Measurements from ENCODE around the gene NSMF. TPM values are rescaled to one million over a fixed set of nuclear protein-coding genes. Genes with fewer than 3 reads are reported as not detected.
"Not testable (repeated sequence)": the region's sequence is repeated elsewhere in the genome, so short reads cannot be mapped to it uniquely, and the experiment has no call there.

Gene NSMF
- total RNA-seq, 2 donors from 2014 or later, result 39.9 to 52.0 TPM

DNA sequence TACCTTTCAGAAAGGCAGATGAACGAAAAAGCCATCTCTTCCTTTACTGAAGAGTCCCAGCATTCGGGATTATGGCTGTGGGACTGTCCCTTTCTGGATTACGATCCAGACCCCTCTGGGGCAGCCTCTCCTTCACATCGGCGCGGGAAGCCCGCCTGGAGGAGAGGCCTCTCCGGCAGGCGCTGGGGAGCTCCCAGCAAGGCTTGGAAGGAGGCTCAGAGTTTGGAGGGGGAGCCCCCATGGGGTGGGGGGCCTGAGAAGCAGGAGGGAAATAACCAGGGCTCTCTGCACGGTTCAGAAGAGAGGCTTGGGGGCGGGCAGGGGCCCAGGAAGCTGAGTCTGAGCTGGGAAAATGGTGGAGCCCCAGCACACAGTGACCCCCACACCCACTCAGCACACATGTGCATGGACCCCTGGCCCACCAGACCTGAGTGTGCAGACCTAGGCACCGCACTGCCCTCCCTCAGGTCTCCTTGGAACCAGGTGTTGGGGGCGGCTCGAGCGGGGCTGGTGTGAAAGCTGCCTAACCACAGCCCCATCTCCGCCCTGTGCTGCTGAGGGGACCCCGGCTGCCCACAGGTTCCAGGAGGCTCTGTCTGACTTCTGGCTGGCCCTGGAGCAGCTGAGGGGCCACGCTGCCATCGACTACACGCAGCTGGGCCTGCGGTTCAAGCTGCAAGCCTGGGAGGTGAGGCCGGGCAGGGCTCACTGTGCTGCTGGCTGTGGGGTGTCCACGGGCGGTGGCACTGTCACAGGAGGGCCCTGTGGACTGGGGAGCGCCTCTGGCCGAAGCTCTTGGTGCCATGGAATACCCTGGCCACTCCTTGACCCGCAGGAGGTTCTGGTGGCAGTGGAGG, 31.5 kb downstream of the NSMF start:
- no peak for ATAC-seq
- no peak for DNase-seq
- intact Hi-C loops (cut with DNase I, micrococcal nuclease), result no loop called here

DNA sequence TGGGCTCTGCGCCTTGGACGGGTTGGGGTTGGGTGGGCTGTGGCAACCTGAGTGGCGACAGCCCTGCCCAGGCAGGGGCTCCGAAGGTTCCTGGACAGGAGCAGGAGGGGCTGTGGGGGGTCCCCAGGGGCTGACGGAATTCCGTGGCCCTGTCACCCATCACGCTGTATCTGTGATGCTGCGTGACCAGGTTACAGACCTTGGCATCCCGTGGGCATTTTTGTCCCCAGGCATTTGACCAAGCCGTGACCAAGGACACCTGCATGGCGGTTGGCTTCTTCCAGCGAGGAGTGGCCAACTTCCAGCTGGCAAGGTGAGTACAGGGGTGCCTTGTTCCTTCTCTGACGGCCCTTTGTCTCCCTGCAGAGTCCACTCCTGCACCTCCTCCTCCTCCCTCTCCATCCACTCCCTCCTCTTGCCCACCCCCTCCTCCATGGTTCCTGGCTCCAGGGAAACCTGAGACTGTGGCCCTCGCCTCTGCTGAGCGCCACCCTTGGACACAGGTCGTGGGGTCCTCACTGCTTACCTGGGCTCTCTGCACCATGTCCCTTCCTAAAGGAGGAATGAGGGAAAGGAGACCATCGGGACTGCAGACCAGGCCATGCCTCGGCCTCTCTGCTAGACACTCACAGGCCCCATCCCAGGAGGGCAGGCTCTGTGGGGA, 33.0 kb downstream of the NSMF start:
- intact Hi-C loops (cut with DNase I, micrococcal nuclease), result no loop called here
- DNase-seq, result no peak
- ATAC-seq, result no peak

DNA sequence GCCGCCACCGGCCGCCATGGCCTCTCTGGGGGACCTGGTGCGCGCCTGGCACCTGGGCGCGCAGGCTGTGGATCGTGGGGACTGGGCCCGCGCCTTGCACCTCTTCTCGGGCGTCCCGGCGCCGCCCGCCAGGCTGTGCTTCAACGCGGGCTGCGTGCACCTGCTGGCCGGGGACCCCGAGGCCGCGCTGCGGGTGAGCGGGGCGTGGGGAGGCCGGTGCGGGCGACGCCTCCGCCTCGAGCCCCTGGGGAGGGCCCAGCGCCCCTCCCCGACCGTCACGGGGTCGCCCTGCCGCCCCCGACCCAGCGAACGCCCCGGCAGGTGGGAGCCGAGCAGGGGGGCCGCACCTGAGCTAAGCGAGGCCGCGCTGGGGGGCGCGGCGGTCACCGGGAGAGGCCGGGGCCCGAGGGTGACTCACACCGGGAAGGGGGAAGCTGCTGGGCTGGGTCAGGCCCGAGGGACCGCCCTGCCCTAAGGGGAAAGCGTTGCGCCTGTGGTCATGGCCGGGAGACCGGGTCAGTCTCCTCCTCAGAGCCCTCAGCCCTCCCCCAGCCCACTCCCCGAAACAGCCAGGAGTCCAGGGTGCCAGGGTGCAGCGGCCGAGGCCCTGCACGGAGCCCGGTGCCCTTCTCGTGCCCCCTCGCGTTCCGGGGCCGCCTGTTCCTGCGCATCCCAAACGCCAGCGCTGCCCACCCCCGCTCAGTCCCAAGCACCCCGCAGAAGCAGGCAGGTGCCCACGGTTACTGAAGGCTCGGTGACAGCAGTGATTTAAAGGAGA, 35.4 kb downstream of the NSMF start:
- DNase-seq, result peak; percentile 68 to 70
- intact Hi-C loops (cut with DNase I, micrococcal nuclease), result no loop called here
- peak; percentile 66 for ATAC-seq

DNA sequence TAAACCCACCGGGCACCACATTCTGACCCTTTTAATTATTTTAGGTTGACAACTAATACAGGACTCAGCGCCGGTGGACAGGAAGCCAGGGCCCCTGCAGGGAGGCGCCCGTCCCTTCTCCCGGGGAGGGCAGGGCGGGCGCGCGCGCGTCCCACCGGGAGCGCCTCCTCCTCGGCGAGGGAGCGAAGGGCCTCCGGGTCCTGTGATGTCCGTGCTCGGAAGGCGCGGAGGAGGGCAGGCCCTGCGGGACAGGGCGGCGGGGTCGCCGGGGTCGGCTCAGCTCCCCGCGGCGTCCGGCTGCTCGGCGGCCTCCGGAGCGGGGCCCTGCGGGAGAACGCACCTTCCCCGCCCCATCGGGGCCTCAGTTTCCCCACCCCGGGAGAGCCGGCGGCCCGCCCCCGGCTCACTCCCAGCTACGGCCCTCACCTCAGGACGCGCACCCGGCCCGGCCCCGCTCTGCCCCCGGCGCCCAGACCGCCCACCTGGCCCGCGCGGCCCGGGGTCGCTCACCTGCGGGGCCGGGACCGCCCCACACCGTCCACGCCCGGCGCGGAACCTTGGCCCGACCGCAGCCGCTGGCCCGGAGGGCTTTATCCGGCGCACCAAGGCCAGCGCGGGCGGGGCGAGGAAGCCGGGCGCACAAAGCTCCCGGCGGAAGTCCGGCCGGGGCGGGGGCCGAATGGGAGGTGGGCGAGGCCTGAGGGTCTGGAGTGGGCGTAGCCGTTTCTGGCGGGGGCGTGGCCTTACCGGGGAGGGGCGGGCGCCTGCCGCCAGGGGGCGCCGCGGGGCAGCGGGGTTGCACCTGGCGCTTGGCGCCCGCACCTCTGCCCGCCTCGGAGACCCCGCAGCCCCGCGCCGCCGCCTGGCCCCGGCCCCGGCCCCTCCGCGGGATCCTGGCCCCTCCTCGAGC, 36.3 kb downstream of the NSMF start, which contains the start of the genes EXD3 and NOXA1:
EXD3 (minus strand) TSS at position 559 of the 910 bp plus-strand sequence. CDS start 27,805 bp downstream, outside the sequence.
NOXA1 (plus strand) TSS at position 790 of the 910 bp plus-strand sequence. CDS start 137 bp downstream, outside the sequence.
- ATAC-seq (peak; percentile 84), DNase-seq (peak; percentile 93 to 97)
- intact Hi-C loops (cut with DNase I, micrococcal nuclease), result no loop called here

DNA sequence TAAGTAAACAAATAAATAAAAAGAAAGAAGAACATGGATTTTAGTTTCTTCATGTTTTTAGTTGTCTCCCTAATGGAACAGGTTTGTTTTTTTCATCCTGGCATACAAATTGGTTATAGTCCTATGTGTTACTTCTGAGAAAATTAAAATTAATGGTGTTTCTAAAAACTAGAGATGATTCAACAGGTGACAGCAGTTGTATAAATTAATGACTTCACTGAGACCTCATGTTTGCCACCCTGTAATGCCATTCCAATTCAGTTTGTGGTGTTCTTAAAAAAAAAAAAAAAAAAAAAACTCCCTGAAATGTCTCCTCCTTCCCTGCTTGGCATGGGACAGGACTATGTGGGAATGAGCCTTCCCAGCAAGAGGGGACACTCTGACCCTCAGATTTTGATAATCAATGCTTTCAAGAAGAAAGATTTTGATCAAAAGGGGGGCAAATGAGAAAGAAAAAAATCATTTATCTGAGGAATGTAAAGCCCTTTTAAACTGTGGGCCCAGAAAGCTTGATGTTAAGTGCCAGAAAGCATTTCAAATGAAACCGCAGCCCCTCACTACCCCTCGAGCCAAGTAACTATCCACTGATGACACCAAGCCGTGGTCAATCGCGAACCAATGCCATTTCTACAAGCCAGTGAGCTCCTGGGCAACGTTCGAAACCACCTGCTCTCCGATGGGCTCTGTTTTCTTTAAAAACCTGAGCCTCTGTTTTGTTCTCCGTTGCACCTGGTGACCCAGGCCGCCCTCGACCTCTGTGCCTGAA, 37.1 kb downstream of the NSMF start:
- intact Hi-C loops (cut with DNase I, micrococcal nuclease), result no loop called here
- no peak for DNase-seq
- ATAC-seq, result no peak

DNA sequence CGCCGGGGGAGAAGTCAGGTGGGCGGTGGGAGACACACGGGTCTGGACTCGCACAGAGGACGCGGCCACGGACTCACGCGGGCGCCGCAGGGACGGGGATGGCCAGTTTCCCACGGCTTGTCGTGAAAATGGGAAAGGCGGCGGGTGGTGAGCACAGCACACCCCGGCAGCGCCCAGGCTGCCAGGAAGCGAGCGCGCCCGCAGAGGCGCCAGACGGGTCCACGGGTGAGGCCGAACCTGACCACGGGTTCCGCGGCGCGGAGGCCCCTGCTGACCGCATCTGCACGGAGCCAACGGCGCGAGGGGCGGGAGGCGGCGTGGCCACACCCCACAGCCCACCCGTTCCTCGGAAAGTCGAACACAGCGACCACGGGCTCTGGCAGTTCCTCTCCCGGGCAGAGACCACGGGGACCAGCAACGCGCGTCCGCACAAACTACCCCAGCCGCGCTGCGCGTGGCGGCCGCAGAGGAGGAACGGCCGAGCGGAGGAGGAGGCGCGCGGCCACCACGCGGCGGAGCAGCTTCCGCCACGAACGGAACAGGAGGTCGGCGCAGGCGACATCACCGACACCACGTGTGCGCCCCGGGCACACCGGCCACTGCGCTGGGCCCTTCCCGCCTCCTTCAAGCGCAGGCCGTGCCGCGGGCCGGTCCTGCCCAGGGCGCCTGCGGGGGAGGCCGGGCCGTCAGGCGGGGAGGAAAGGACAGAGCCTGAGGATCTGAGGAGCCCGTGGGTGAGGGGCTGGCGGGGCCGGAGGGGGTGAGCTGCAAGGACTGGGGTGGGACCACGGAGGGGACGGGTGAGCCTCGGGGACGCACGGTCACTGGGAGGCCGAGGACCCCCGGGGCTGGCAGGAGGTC, 41.7 kb downstream of the NSMF start:
- intact Hi-C loops (cut with DNase I, micrococcal nuclease), result no loop called here
- no peak for DNase-seq
- ATAC-seq, result peak; percentile 13

DNA sequence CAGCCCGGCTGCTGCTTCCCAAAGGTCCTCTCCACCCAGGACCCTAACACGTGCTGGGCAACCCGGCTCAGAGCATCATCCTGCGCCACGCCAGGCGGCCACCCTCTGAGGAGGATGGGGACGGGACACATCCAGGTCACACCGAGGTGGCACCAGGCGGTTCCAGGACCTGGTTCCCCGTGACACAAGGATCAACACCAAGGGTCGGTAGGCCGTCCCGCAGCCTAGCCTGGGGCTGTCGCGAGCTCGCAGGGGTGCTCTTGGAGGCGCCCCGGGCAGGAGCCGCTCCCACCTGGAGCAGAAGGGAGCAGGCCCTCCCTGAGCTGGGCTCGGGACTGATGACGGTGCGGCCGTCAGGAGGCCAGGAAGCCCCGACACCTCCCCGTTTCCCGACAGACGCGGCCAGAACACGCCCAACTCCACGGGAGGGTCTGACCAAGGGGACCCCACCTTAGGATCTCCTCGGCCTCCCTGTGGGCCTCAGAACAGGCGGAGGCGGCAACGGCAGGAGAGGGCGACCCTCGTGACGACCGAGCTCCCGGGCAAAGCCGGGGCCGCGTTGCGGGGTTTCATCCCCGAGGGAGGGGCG, 42.5 kb downstream of the NSMF start:
- ATAC-seq, result no peak
- intact Hi-C loops (cut with DNase I, micrococcal nuclease), result no loop called here
- no peak for DNase-seq

DNA sequence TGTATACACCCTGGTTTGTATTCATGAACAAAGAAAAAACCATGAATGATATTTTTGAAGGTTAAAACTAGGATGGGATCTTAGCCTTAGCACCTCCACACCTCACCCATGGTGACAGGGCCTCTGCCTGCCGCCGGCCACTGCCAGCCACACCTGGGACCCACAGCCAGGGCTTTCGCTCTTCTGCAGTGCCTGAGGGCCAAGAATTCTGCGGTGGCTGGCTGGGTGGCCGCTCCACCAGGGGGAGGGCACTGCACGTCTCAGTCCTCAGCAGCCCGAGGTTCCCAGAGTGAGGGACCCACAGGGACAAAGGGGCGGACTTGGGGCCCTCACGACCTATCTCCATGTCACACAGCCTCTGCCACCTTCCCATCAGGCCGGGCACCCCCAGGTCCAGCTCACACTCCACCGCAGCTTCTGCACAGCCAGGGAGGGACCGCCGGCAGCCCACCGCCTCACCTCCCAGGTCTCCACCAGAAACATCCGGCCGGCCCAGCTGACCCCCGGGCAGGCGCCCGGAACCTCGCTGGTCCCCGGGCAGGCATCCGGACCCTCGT, 43.0 kb downstream of the NSMF start:
- ATAC-seq (no peak), DNase-seq (no peak)
- intact Hi-C loops (cut with DNase I, micrococcal nuclease), result no loop called here

DNA sequence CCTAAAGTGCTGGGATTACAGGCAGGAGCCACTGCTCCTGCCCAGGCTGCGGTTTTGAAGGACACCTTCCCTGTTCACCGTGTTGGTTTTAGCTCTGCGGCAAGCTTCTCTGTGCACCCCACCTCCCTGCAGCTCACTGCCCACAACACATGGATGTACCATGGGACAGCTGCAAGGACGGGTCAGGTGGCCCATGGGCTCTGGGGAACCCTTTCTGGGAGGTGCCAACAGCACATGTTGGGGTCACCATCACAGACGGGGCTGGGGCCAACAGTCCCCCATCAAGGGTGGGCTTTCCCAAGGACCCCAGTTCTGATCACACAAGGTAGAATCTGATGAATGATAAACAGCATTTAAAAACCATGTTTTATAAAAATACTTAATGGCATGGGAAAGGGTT, 43.7 kb downstream of the NSMF start:
- no peak for DNase-seq
- intact Hi-C loops (cut with DNase I, micrococcal nuclease), result no loop called here
- no peak for ATAC-seq

DNA sequence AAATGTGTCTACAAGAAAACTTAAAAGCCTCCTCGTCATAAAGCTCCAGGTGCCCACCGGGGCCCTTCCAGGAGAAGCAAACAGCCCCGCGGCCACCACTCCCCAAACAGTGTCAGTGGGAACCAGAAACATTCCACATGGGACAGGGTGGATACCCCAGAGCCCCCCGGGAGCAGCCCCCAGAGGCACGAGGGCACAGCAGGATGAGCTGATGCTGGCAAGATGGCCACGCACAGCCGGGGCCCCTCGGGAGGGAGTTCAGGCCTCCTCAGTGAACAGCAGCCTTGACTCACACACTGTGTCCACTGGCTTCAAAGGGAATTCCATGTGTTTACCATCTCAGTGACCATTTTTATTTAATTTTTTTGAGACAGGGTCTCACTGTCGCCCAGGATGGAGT, 46.7 kb downstream of the NSMF start:
- no peak for ATAC-seq
- no peak for DNase-seq
- intact Hi-C loops (cut with DNase I, micrococcal nuclease), result no loop called here

DNA sequence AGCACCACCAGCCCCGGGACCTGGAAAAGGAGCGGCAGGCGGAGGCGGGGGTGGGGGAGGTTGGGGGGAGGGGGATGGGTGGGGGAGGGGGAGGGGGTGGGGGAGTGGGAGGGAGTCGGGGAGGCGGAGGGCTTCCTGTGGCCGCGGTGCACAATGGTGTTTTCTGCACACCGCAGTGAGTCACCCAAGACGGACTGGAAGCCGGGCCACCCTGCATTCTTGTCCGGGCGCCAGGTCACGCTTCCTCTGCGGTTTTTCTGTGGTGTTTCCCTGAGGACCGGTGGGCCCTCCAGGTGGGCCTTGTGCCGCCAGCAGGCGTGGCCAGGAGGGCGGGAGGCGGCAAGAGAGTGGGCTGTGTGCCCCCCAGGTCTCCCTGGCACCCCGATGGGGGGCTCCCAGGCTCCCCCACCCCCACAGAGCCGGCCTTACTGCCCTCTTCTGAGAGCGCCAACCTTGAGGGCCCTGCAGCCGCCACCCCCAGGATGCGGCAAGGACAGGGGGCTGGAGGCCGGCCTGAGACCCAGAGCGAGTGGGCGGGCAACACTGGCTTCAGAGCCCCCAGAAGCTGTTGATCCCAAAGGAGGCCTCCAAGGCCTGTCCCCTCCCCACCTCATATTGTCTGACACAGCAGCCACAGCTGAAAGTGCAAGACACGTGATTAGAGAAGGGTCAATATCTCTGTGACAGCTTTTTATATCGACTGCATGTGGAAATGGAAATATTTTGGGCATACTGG, 47.3 kb downstream of the NSMF start:
- DNase-seq, result peak; percentile 65 to 68
- intact Hi-C loops (cut with DNase I, micrococcal nuclease), result no loop called here
- no peak for ATAC-seq

DNA sequence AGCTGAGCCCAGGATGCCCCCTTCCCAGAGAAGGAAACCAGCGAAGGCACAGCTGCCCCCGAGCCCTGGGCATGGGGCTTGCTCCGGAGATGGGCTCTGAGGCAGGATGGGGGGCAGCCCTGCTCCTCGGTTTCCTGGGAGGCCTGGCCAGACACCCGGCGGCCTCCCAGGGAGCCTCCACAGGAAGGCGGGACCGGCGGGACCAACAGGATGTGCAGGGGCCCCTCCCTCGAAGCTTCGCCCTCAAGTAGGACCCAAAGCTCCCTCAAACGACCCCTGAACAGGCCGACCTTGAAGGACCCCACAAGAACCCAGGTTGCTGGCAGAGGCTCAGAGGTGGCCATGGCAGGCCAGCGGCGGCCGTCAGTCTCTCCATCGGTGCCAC, 47.9 kb downstream of the NSMF start:
- intact Hi-C loops (cut with DNase I, micrococcal nuclease), result no loop called here
- ATAC-seq, result no peak
- no peak for DNase-seq

DNA sequence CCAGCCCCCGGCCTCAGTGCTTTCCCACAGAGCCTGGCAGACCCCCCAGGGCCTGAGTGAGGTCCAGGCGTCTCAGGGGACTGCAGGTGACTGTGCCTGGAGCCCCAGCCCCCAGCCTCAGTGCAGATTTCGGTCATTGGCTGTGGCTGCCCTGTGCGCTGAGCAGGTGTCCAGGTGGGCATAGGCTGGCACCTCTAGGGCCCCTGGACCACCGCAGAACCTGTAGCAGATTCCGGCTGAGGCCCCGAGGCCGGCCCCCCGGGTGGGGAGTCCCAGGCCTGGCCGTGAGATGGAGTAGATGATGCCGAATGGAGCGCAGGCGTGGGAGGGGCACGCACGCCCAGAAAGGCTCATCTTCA, 48.3 kb downstream of the NSMF start:
- intact Hi-C loops (cut with DNase I, micrococcal nuclease), result no loop called here
- DNase-seq (no peak), ATAC-seq (no peak)

DNA sequence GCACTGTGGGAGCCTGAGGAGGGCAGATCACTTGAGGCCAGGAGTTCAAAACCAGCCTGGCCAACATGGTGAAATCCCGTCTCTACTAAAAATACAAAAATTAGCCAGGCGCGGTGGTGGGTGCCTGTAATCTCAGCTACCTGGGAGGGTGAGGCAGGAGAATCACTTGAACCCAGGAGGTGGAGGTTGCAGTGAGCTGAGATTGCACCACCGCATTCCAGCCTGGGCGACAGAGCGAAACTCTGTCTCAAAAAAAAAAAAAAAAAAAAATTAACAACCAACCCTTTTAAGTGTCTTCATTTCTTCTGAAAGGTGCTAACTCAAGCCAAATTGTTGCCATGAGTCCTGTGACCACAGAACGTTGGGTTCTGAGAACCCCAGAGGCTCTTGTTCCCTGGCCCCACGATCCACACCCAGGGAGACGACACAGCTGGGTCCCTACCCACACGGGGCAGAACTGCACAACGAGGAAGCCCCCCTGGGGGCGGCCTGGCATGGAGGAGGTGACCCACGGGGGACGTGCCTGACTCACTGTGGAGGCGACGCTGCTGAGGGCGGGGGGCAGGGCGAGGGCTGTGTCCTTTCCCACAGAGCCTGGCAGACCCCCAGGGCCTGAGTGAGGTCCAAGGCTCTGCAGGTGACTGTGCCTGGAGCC, 48.8 kb downstream of the NSMF start:
- ATAC-seq; intact Hi-C loops (cut with DNase I, micrococcal nuclease); DNase-seq: not testable (repeated sequence)

DNA sequence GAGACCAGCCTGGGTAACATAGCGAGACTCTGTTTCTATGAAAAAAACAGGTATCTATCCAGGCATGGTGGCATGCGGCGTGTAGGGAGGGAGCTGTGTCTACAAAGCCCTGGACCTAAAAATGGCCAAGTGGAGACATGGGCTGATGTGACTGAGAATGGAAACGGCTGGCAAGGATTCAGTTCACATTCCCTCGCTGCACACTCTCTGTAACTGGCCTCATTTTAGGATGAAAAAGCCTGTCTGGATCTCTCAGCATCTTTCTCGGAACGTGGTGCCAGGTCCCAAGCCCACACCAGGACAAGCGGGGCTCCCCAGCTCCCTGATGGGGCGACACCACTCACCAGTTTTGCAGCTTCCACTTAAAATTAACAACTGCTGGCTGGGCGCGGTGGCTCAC, 49.6 kb downstream of the NSMF start:
- DNase-seq, result no peak
- ATAC-seq, result no peak
- intact Hi-C loops (cut with DNase I, micrococcal nuclease), result loop anchor here (10.0 kb wide), 2 partner anchors 95 to 115 kb away; no protein-coding TSS in a partner anchor
